Neural cell (in vitro differentiated cells): ENCODE data around the gene DPM3. TPM values are rescaled to one million over a fixed set of nuclear protein-coding genes. Genes with fewer than 3 reads are reported as not detected.

ENCODE experiments used
- H2AFZ ChIP-seq: fragments of 200-600, 300-800 bp; sonication (generic), shearing (Covaris generic); 2 replicates; pipeline ENCODE4 v1.6.0; 2014; ENCODE audit warnings: low read depth, mild to moderate bottlenecking, antibody characterized with exemption, low read length, moderate library complexity
- H3F3A ChIP-seq: fragments of 200-600 bp; shearing (Covaris generic); 2 replicates; pipeline ENCODE4 v1.6.1; 2016; ENCODE audit warnings: mild to moderate bottlenecking, moderate library complexity, mixed read lengths, antibody characterized with exemption, low read length; ENCODE audit not compliant: insufficient read depth, poor library complexity, severe bottlenecking
- H3K27ac ChIP-seq: fragments of 200-600, 300-800 bp; sonication (generic), shearing (Covaris generic); 2 replicates; pipeline ENCODE4 v1.5.1; 2014; ENCODE audit warnings: mild to moderate bottlenecking, low read length, moderate library complexity
- H3K27me3 ChIP-seq: fragments of 300-800, 200-600 bp; sonication (generic), shearing (Covaris generic); 2 replicates; pipeline ENCODE4 v1.6.0; 2014; ENCODE audit warnings: mild to moderate bottlenecking, low read depth, low read length, moderate library complexity; ENCODE audit not compliant: insufficient read depth
- H3K36me3 ChIP-seq: fragments of 300-800, 200-600 bp; sonication (generic), shearing (Covaris generic); 2 replicates; pipeline ENCODE4 v1.5.1; 2014; ENCODE audit warnings: mild to moderate bottlenecking, antibody characterized with exemption, low read length, moderate library complexity; ENCODE audit not compliant: insufficient read depth
- H3K4me2 ChIP-seq: fragments of 300-800, 200-600 bp; sonication (generic), shearing (Covaris generic); 2 replicates; pipeline ENCODE4 v1.6.0; 2014; ENCODE audit warnings: mild to moderate bottlenecking, low read length
- H3K4me3 ChIP-seq: fragments of 300-800, 200-600 bp; sonication (generic), shearing (Covaris generic); 2 replicates; pipeline ENCODE4 v1.5.1; 2014; ENCODE audit warnings: mild to moderate bottlenecking, low read length, moderate library complexity
- H3K79me2 ChIP-seq: fragments of 200-600 bp; shearing (Covaris generic); replicated peaks from 2 replicates; pipeline ENCODE4 v1.6.0; 2014; ENCODE audit warnings: mild to moderate bottlenecking, low read length, moderate library complexity; ENCODE audit not compliant: insufficient read depth
- H3K9ac ChIP-seq: fragments of 300-800, 200-600 bp; sonication (generic), shearing (Covaris generic); 2 replicates; pipeline ENCODE4 v1.6.1; 2016; ENCODE audit warnings: mild to moderate bottlenecking, low read length, mixed read lengths
- H3K9me2 ChIP-seq: fragments of 200-600 bp; shearing (Covaris generic); 2 replicates; pipeline ENCODE4 v1.6.1; 2016; ENCODE audit warnings: mild to moderate bottlenecking, low read length, mixed read lengths; ENCODE audit not compliant: insufficient read depth
- H3K9me3 ChIP-seq: fragments of 200-600, 300-800 bp; sonication (generic), shearing (Covaris generic); 2 replicates; pipeline ENCODE4 v1.6.1; 2016; ENCODE audit warnings: mild to moderate bottlenecking, mixed run types, low read length, moderate library complexity, mixed read lengths
- H4K20me1 ChIP-seq: fragments of 200-600 bp; shearing (Covaris generic); 2 replicates; pipeline ENCODE4 v1.6.1; 2016; ENCODE audit warnings: mild to moderate bottlenecking, mixed run types; ENCODE audit not compliant: insufficient read depth
- EP300 ChIP-seq: fragments of 450-650 bp; conservative IDR thresholded peaks from 2 replicates; pipeline ENCODE4 v1.6.1; 2014; ENCODE audit warnings: antibody characterized with exemption, mild to moderate bottlenecking, moderate library complexity; ENCODE audit not compliant: poor library complexity, severe bottlenecking
- EZH2 ChIP-seq: fragments of 200-600, 300-800 bp; shearing (Covaris generic), sonication (generic); IDR thresholded peaks from 2 replicates; pipeline ENCODE4 v1.6.1; 2014; ENCODE audit warnings: antibody characterized with exemption, low read length, borderline replicate concordance, mild to moderate bottlenecking; ENCODE audit not compliant: insufficient read depth, poor library complexity, severe bottlenecking
- MXI1 ChIP-seq: fragments of 450-650 bp; conservative IDR thresholded peaks from 2 replicates; pipeline ENCODE4 v1.6.1; 2014; ENCODE audit warnings: antibody characterized with exemption, mild to moderate bottlenecking; ENCODE audit not compliant: poor library complexity, severe bottlenecking
- POLR2AphosphoS5 ChIP-seq: IDR thresholded peaks from 2 replicates; pipeline ENCODE4 v1.6.1; 2012
- RAD21 ChIP-seq: fragments of 450-650 bp; conservative IDR thresholded peaks from 2 replicates; pipeline ENCODE4 v1.6.1; 2014; ENCODE audit warnings: antibody characterized with exemption, mild to moderate bottlenecking, moderate library complexity
- SMC3 ChIP-seq: fragments of 450-650 bp; conservative IDR thresholded peaks from 2 replicates; pipeline ENCODE4 v1.6.1; 2014; ENCODE audit warnings: antibody characterized with exemption, mild to moderate bottlenecking, moderate library complexity; ENCODE audit not compliant: poor library complexity
- TAF1 ChIP-seq: IDR thresholded peaks from 2 replicates; pipeline ENCODE4 v1.6.1; 2012; ENCODE audit warnings: low read depth
- polyA plus RNA-seq: library from polyadenylated mRNA; depleted of rRNA; stranded (reverse); fragments of >200 nt; gene quantifications from 2 replicates; pipeline ENCODE4 v1.2.3, GENCODE V29; 2014
- TF ChIP-seq, protein P1 (sequence below): fragments of 450-650 bp; IDR thresholded peaks from 2 replicates; pipeline ENCODE4 v1.5.1; 2014; ENCODE audit warnings: antibody characterized with exemption, mild to moderate bottlenecking, moderate library complexity; ENCODE audit not compliant: poor library complexity, severe bottlenecking
- TF ChIP-seq, protein P2 (sequence below): IDR thresholded peaks from 2 replicates; pipeline ENCODE4 v1.6.1; 2012; ENCODE audit warnings: borderline replicate concordance

Gene DPM3
- polyA plus RNA-seq, 1 donor from 2014 or later: 150 TPM

DNA sequence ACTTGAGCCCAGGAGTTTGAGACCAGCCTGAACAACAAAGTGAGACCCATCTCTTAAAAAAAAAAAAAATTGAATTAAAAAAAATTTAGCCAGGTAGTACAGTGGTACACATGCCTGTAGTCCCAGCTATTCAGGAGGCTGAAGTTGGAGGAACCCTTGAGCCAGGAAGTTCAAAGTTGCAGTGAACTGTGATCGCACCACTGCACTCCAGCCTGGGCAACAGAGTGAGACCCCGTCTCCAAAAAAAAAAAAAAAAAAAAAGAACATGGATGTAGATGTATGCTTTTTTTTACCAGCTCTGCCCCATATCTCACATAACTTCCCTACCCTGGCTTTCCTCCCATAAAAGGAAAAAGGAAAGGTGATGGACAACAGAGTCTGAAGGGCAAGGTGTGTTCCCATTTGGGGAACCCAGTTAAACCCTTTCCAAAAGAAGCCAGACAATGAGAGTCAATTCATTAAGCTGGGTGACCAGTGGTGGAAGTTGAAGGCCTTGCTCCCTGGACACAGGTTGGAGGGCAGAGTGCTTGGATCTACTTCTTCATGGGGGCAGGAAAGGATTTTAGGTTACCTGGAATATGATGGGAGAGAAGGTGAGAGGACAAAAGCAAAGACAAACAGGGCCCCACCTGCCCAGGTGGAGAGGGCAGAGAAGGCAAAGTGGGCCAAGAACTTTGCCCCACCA is 29.9 kb upstream of the DPM3 start:
- TF ChIP-seq SMC3 (no peak), RAD21 (no peak), TAF1 (no peak), POLR2AphosphoS5 (no peak), EZH2 (no peak), EP300 (no peak)
- TF ChIP-seq, protein P1, sequence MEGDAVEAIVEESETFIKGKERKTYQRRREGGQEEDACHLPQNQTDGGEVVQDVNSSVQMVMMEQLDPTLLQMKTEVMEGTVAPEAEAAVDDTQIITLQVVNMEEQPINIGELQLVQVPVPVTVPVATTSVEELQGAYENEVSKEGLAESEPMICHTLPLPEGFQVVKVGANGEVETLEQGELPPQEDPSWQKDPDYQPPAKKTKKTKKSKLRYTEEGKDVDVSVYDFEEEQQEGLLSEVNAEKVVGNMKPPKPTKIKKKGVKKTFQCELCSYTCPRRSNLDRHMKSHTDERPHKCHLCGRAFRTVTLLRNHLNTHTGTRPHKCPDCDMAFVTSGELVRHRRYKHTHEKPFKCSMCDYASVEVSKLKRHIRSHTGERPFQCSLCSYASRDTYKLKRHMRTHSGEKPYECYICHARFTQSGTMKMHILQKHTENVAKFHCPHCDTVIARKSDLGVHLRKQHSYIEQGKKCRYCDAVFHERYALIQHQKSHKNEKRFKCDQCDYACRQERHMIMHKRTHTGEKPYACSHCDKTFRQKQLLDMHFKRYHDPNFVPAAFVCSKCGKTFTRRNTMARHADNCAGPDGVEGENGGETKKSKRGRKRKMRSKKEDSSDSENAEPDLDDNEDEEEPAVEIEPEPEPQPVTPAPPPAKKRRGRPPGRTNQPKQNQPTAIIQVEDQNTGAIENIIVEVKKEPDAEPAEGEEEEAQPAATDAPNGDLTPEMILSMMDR: no peak
- TF ChIP-seq, protein P2, sequence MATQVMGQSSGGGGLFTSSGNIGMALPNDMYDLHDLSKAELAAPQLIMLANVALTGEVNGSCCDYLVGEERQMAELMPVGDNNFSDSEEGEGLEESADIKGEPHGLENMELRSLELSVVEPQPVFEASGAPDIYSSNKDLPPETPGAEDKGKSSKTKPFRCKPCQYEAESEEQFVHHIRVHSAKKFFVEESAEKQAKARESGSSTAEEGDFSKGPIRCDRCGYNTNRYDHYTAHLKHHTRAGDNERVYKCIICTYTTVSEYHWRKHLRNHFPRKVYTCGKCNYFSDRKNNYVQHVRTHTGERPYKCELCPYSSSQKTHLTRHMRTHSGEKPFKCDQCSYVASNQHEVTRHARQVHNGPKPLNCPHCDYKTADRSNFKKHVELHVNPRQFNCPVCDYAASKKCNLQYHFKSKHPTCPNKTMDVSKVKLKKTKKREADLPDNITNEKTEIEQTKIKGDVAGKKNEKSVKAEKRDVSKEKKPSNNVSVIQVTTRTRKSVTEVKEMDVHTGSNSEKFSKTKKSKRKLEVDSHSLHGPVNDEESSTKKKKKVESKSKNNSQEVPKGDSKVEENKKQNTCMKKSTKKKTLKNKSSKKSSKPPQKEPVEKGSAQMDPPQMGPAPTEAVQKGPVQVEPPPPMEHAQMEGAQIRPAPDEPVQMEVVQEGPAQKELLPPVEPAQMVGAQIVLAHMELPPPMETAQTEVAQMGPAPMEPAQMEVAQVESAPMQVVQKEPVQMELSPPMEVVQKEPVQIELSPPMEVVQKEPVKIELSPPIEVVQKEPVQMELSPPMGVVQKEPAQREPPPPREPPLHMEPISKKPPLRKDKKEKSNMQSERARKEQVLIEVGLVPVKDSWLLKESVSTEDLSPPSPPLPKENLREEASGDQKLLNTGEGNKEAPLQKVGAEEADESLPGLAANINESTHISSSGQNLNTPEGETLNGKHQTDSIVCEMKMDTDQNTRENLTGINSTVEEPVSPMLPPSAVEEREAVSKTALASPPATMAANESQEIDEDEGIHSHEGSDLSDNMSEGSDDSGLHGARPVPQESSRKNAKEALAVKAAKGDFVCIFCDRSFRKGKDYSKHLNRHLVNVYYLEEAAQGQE: no peak
- Histone ChIP-seq H3F3A (peaks cover 5% of the 10 kb centered on the region), H3K27ac (no peak overlapping the region)

DNA sequence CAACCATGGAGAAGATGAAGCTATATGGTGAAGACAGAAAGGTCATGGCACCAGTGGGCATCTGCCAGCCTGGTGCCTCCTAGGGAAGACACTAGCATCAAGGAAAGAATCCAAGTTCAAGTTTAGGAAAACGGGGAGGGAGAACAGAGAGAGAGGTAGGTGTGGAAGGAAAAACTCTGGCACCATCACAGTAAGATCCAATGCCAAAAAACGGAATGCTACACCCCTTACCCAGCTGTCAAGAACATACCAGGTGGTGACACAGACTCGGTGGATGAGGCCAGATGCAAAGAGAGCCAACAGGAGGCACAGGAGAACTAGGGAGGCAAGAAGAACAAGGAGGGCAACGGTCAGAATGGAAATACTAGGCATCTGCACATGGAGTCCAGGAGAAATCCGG is 29.2 kb upstream of the DPM3 start:
- Histone ChIP-seq H3K9me2 (no peaks in the 10 kb centered on the region), H2AFZ (no peak overlapping the region), H3K79me2 (peaks cover 15% of the 10 kb centered on the region), H3K4me3 (no peak overlapping the region), H3K27ac (no peak overlapping the region), H3K36me3 (no peaks in the 10 kb centered on the region), H4K20me1 (no peaks in the 10 kb centered on the region), H3K27me3 (no peaks in the 10 kb centered on the region), H3K9me3 (no peaks in the 10 kb centered on the region), H3F3A (peaks cover 5% of the 10 kb centered on the region), H3K9ac (no peak overlapping the region), H3K4me2 (no peak overlapping the region)
- TF ChIP-seq EZH2 (no peak), POLR2AphosphoS5 (no peak), EP300 (no peak), MXI1 (no peak), RAD21 (no peak)

More for the DNA sequence above, 29.9 kb upstream of the DPM3 start:
- Histone ChIP-seq H3K4me3 (no peak overlapping the region), H3K9me2 (no peaks in the 10 kb centered on the region), H2AFZ (no peak overlapping the region), H3K27me3 (no peaks in the 10 kb centered on the region), H3K9me3 (no peaks in the 10 kb centered on the region), H4K20me1 (no peaks in the 10 kb centered on the region), H3K79me2 (peaks cover 21% of the 10 kb centered on the region), H3K9ac (no peak overlapping the region), H3K36me3 (no peaks in the 10 kb centered on the region), H3K4me2 (no peak overlapping the region)
